Activated CD4-positive, alpha-beta T cell treated with anti-CD3 and anti-CD28 coated beads, Interleukin-10, Interleukin-2, amounts not matched to agents 100 ng/mL and 50 ng/mL, durations not matched to agents 16 hours and 8 hours (primary cell): ENCODE data around the gene SPPL2C.
"Not testable (repeated sequence)": the region's sequence is repeated elsewhere in the genome, so short reads cannot be mapped to it uniquely, and the experiment has no call there.

Experiments
- DNase-seq: peaks from one replicate; pipeline ENCODE4 v3.0.0-alpha.2; 2020

Gene SPPL2C

DNA sequence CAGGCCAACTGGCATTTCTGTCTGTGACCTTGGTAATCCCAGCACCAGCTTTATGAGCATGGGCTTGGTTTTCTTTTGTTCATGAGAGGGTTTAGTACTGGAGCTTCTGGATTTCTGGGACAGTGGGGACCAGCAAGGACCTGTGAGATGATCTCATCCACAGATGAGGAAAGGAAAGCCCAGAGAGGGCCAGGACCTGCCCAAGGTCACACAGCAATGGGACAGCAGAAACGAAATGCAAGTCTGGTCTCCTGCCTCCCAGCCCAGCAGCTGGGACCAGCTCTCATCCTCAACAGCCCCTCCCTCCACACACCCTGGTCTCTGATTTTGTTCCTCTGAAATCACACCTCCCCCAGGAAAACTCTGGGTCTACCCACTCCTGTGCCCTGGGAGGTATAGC is 7.2 kb downstream of the SPPL2C start:
- no peak for DNase-seq

DNA sequence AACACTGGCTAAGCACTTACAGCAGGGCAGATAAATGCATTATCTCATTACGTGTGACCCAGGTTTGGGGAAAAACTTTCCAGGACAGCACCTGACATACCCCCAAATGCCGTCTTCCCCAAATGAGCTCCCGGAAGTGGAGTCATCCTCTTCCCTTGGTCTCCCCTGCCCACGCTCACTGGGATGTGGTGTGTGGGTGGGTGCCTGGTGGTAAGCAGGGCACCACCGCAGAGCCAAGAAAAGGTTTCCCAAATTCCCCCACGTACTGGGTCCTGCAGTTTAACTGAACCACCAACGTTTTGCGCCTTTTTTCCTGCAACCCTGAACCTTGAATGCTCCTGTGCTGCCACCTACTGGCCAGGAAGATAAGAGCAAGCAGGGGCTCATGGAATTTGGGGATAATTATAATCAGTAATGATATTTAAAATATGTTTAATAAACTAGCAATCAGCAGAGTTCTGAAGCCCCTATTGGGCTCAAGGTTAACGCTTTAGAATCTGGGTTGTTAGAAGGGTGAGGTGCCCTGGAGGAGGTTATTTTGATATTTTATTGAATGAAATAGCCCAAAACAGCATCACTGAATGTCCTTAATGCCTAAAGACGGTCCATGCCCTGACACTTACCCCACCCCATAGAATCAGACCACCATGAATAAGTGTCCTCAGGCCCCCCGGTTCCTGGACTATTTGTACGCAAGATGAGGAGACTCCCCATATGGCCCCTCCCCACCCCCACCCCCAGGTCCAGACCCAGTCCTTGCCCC is 8.0 kb downstream of the SPPL2C start:
- DNase-seq = peak; percentile 60

DNA sequence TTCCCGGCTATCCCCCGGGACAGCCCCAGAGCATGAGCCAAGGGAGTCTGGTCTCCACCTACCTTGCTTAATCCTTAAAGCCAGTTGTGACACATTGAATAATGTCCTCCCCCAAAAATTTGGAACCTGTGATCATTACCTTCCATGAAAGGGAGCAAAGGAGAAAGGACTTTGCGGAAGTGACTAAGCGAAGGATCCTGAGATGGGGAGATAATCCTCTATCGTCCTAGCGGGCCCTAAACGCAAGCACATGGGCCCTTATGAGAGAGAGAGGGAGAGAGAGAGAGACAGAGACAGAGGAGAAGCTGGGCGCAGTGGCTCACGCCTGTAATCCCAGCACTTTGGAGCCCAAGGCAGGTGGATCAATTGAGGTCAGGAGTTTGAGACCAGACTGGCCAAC is 9.5 kb downstream of the SPPL2C start:
- no peak for DNase-seq

DNA sequence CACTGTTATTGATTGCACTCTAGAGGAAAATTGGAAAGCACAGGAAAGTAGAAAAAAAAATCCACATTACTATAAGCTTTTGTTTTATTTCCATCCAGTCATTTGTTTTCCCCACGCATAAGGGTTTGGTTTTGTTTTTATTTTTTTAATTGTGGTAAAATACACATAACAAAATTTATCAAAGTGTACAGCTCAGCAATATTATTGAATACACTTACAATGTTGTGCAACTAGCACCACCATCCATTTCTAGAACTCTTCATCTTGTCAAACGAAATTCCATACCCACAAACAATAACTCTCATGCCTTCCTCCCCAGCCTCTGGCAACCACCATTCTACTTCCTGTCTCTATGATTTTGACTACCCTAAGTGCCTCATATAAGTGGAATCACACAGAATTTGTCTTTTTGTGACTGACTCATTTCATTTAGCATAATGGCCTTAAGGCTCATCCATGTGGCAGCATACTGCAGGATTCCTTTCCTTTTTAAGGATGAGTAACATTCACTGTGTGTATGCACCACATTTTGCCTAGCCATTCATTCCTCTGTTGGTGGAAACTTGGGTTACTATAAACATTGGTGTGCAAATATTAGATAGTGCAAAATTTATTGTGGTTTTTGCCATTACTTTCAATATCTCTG is 11.1 kb downstream of the SPPL2C start:
- no peak for DNase-seq

DNA sequence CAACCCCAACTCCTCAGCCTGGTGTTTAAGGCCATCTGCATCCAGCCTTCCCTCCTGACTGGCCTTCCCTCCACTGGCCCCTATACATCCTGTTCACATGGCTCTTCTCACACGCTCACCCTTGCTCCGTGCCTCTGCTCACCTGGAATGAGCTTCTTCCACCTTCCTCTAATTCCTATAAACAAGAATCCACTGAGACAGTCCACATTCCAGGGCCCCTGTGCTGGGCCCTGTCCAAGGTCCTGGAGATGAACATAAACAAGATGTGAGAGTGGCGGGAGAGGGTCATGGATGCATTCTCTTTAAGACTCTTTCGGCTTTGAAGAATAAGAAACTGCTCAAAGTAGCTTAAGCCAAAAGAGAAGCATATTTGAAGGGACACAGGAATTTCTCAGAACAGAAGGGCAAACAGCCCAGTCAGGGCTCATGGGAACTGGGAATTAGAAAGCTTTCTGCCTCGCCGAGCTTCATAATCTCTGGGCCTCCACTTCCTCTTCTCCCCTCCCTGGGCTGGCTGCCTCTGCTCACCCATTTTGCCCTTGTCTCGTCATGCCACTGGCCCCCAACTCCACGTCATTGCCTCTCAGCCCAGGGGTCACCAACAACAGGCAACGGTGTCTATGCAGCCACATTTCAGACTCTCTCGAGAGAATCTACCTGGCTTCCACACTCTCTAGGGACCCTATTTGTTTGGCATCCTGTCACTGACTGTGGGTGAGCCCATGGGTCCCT is 13.5 kb downstream of the SPPL2C start:
- no peak for DNase-seq

DNA sequence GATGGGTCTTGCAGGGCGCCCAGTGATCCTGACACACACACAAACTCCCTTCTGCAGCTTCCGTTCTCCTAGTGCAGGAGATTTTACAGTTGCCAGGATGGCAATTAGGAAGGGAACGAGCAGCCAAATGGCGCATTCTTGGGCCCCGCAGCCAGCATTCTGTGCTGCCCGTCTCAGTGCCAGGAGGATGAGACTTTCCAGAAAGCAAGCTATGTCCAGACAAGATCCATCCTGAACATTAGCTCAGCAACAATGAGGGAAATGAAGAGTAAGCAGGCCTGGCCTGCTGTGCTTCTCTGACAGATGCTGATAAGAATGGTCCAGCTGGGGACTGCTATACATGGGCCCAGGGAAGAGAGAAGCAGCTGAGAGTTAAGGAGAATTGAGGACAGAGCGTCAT is 16.5 kb downstream of the SPPL2C start:
- no peak for DNase-seq

DNA sequence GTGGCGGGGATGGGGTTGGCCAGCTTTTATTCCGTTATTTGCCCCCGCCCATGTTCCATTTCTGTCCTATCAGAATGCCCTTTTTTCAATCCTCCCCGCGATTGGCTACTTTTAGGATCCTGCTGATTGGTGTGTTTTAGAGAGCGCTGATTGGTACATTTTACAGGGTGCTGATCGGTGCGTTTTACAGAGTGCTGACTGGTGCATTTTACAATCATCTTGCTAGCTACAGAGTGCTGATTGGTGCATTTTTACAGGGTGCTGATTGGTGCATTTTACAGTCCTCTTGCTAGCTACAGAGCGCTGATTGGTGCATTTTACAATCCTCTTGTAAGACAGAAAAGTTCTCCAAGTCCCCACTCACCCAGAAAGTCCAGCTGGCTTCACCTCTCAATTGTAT is 17.4 kb downstream of the SPPL2C start:
- DNase-seq = not testable (repeated sequence)

DNA sequence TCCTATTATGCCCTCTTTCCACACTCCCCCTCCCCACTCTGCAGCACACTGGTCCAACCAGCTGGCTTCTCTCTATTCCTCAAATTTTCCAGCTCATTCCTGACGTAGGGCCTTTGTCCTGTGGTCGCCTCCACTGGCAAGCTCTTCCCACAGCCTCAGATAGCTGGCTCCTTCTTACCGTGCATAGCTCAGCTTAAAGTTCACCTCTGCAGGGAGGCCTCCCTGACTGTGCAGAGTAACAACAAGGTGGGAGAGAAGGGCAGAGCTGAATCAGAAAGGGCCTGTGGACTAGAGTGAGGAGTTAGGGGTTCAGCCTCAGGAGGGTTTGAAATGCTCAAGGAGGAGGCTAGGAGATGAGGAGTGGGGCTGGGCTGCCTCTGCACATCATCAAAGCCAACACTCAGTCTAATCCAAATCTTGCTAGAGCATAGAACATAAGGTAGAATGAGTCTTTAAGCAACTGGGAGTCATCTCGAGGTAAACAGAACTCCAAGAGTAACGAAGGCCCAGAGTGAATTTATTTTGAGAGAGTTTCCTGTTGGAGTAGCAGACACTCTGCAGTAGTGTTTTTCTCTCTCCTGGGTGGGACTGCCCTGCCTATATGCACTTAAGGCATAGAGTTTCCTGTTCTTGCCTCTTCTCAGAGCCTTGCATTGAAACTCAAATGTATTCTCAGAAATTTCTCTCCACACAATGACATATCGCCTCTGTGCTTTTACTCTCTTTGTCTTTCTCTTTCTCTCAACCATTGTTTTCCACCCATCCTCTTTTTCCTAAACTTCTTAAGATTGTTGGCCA is 19.4 kb downstream of the SPPL2C start:
- DNase-seq = no peak

DNA sequence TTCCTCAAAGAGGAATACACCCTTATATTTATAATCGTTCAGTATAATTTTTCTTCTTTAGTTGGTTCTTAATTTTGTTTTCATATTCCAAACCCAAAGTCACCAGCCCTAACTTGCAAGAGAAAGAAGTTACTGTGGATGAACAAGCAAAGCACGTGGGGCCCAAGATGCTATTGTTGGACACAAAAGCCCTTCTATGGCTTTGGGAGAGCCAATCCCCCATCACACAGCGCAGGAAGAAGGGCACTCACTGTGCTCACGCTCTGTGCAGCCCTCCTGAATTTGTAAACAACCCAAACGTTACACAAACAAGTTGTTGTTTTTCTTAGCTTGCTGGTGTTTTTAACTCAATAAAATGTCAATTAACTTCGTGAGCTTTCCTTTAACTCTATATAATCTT is 22.5 kb downstream of the SPPL2C start:
- no peak for DNase-seq

DNA sequence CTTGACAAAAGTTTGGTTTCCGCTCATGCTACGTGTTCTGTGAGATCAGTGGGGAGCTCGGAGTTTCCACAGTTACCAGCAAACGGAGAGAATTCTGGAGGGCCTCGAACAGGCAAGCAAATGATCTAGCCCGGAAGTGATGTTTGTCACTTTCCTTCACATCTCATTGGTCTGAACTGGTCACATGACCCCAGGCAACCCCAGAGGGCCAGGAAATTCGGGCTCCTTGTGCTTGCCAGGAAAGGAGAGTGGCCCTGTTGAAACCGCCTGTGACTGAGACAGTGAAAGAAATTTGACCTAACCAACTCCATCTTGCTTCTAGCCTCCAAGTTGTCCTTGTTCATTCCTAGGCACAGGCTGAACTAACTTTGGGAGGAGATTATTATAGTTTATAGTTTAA is 23.0 kb downstream of the SPPL2C start:
- DNase-seq = no peak

DNA sequence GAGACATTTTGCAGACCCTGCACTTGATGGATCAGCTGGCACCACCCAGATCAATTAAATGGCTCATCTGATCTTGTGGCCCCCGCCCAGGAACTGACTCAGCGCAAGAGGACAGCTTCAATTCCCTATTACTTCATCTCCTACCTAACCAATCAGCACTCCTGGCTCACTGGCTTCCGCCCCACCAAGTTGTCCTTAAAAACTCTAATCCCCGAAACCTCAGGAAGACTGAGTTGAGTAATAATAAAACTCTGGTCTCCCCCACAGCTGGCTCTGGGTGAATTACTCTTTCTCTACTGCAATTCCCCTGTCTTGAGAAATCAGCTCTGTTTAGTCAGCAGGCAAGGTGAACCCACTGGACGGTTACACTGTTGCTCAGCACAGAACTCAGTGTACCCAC is 23.6 kb downstream of the SPPL2C start:
- DNase-seq = no peak

DNA sequence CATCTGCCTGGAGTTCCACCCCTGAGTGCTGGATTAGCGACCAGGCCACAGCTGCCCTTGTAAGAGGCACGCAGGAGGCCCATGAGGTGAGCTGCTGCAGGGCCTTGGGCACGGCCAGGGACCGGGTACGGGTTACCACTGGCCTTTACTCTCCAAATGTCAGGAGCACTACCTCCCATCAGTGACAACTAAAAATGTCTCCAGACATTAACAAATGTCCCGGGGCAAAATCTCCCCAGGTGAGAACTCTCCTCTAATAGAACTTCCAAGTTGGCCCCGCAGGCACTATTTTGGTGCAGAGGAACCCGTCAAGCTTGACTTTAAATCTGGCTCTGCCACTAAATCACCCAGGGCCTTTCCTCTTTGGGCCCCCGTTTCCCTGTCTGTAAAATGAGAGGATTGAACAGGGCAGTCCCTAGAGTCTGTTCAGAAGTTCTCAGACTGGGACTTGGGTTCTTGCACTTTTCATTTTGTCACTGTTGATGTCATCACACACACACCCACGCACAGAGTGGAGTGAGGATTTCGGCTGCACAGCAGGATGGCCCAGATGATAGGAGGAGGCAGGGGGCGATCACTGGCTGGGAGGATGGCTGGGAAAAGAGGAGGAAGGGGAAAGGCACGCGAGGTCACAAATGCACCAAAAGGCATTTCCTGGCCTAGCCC is 25.1 kb downstream of the SPPL2C start:
- no peak for DNase-seq

DNA sequence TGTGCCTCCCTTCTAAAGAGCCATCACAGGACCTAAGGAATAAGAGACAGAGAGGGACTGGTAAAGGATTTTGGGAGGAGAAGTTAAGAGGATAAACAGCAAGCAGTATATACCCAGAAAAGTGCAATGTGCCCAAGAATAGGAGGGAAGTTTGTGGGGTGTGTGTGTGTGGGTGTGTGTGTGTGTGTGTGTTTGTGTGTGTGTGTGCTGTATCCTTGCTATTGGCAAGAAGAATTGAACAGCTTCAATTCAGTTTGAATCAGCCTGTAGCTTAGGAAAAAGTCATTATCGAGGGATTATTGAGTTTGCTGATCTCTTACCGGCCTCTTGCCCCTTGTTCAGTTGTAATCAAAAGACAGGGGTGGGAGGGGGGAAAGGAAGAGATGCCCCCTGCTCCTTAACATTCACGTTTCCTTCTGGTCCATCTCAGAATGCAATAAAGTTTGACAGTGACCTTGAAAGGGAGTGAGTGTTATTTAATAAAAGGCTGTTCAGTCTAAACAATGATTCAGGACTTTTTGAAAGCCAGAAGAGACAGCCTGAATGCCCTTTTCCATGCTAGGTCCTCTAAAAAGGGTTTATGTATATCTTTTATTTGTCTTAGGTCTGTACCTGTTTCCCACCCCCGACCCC is 25.8 kb downstream of the SPPL2C start:
- no peak for DNase-seq

DNA sequence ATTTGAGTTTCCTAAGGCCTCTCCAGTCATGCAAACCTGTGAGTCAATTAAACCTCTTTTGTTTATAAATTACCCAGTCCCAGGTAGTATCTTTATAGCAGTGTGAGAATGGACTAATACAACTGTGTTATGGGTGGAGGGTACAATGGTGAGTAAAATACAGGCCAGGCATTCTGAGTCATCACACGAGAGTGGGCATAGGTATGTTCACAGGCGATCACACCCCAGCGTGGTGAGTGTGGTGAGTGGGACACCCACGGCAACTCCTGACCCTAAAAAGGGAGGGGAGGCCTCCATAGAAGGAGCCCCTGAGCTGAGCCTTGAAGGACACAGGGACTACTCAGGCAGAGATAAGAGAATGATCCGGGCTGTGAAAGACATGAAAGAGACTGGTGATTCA is 27.0 kb downstream of the SPPL2C start:
- DNase-seq = no peak

DNA sequence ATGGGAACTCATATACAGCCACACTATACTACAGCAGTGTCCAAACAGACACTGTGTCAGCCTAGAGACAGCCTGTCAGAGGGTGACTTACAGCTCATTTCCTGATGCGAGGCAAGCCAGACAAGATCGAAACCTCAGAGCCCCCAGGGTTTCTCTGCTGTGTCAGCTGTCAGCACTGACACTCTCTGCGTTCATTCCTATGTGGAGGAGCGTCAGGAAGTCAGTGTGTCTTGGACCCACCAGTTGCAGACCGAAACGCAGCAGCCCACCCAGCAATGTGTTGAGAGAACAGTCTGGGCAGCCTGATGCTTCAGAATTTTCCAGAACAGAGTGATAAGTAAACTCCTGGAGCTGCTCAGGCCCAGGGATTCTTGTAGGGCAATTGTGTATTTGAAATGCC is 29.0 kb downstream of the SPPL2C start:
- DNase-seq = peak; percentile 69

DNA sequence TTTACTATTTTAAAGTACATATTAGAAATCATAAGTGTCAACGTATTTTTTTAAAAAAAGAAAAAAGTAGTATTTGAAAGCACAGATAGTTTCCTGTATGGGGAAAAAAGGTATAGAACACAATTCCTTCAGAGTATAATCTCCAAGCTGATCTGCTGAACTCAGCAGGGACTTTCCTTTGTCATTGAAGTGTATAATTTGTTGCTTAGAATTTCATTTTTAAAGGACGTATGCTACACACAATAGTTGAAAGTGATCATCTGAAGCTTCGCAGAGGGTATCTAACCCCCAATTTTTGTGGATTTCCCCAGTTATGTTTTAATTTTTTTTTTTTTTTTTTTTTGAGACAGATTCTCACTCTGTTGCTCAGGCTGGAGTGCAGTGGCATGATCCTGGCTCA is 29.5 kb downstream of the SPPL2C start:
- DNase-seq = no peak

DNA sequence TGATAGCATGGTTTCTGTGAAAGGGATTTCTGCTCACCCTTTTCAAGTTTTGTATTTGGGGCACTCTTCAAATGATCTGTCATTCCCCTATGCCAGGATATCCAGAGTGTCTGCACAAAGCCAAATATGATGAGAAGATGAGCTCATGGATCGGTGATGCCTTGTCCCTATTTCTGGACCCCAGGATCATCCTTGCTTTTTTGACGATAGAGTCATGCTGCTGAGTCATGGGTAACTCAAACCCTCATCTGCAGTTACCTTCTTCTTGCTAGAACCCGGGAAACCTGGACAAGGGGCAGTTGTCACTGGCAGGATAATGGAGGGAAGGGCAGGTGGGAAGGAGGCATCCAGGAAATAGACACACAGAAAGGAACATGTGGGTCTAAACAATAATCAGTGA is 31.9 kb downstream of the SPPL2C start:
- no peak for DNase-seq

DNA sequence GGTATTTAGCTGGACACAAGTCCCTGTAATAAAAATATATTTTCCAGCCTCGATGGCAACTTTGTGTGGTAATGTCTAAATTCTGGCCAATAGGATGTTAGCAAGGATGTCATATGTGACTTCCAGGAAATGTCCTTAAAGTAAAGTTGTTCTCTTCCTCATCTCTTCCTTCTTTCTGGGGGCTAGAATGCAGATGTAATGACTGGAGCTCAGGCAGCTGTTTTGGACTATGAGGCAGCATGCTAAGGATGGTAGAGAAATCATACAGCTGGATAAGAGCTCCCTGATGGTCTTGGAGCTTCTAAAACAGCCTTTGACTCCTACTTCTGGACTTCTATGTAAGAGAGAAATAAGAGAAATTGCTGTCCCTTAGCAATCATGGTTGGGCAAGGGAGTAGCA is 32.8 kb downstream of the SPPL2C start:
- DNase-seq = no peak

DNA sequence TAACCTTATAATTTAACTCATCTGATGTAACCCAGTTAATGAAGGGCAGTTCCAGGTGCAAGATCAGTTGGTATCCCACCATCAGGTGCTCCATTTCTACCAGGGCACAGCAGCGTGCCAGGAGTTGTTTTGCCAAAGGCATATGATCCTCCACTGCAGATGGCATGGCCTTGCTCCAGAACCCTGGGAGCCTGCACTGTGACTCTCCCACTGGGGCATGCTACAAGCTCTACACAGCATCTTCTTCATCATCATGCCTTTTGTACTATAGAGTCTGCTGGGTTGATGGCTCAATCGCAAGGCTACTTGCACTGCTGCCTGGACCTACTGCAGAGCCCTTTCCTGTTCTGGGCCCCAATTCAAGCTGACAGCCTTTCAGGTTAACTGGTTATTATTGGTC is 38.4 kb downstream of the SPPL2C start:
- no peak for DNase-seq

DNA sequence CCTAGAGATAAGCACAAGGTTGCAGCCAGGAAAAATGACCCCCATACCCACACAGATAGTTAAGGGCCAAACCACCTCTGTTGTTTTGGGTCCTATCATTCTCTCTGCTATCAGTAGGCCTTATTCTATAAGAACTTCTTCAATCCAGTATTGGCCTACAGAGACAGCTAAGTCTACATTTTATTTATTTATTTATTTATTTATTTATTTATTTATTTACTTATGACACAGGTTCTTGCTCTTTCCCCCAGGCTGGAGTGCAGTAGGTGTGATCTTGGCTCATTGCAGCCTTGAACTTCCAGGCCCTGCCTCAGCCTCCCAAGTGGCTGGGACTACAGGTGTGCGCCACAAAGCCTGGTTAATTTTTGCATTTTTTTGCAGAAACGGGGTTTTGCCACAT is 42.2 kb downstream of the SPPL2C start:
- DNase-seq = no peak

DNA sequence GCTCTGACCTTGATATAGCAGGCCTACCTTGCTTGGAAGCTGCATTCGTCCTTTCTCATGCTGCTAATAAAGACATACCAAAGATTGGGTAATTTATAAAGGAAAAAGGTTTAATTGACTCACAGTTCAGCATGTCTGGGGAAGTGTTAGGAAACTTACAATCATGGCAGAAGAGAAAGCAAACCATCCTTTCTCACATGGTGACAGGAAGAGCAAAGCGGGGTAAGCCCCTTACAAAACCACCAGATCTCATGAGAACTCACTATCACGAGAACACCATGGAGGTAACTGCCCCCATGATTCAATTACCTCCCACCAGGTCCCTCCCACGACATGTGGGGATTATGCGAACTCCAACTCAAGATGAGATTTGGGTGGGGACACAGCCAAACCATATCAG is 43.7 kb downstream of the SPPL2C start:
- DNase-seq = no peak

DNA sequence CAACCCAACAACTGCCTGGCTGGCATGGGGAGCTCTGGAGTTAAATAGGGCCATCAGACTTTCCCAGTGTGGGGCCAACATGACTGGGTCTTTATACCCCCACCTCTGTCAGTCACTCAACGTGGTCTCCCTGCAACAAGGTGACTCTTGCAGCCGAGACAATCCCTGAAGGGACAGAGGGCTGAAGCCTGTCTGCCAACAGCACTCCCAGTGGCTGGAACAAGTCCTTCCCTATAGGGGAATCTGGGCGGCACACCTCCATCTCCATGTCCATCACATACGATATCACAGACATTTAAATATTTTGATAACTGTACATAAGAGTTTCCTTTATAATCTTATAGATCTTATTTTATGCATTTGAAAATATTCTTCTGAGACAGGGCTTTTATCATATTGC is 44.9 kb downstream of the SPPL2C start:
- no peak for DNase-seq

DNA sequence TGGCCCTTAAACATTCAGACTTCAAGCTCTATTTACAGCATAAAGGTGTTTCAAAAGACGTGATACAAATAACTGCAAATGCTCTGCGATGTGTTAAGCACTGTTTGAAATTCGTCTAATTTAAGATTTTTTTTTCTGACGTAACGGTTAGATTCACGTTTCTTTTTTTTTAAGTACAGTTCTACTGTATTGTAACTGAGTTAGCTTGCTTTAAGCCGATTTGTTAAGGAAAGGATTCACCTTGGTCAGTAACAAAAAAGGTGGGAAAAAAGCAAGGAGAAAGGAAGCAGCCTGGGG is 49.0 kb downstream of the SPPL2C start:
- DNase-seq = no peak
